Measurements from ENCODE around the gene WNT5B. TPM values are rescaled to one million over a fixed set of nuclear protein-coding genes. Genes with fewer than 3 reads are reported as not detected.
"Not testable (repeated sequence)": the region's sequence is repeated elsewhere in the genome, so short reads cannot be mapped to it uniquely, and the experiment has no call there.

WNT5B gene
- polyA plus RNA-seq, 4 donors = 5.8 to 7.2 (median 6.3) TPM

- no peak for DNase-seq (ENCODE audit: low read depth in 4 of 4, low spot score in 3 of 4)
These were observed 47.0 kb downstream of the WNT5B start for GRCh38 chr12:1676043-1676442.

DNA sequence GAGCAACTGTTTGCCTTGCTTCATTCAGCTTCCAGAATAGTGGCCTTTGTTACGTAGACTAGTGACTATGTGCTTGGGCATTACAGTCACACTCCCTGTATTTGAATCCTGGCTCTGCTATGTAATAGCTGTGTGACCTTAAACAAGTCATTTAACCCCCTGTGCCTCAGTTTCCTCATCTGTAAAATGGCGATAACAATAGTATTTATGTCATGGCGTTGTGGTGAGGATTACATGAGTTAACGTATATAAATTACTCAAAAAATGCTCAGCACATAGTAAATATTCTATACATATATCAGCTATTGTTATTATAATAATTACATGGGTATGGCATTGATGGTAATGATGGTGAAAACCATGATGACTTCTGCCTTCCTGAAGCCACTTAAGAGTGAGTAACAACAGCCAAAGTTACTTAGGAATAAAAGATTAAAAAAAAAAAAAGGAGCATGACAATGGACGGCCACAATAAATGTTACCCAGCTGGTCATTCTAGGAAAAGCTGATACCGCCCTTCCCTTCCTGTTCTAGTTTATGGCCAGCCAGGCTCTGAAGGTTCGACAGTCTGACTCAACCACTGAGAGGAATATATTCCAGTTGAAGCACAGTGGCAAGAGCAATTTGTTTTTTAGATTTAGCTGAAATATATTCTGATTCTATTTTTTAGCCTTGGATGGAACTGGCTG is 51.9 kb downstream of the WNT5B start:
- DNase-seq (ENCODE audit: low read depth in 4 of 4, low spot score in 3 of 4) = no peak

- no peak for DNase-seq (ENCODE audit: low read depth in 4 of 4, low spot score in 3 of 4)
These were observed 52.4 kb downstream of the WNT5B start for GRCh38 chr12:1681493-1681807.

GRCh38 chr12:1688086-1688710 is 59.2 kb downstream of the WNT5B start:
- DNase-seq (ENCODE audit: low read depth in 4 of 4, low spot score in 3 of 4) = no peak

- DNase-seq (ENCODE audit: low read depth in 4 of 4, low spot score in 3 of 4) = peak; percentile 92 to 93 (median 92)
These were observed 61.6 kb downstream of the WNT5B start, which contains the start of gene ADIPOR2 for GRCh38 chr12:1690578-1691122. ADIPOR2 (plus strand) TSS chr12:1691070; CDS start chr12:1754344, 63,274 bp downstream.

GRCh38 chr12:1691123-1692007 is 62.3 kb downstream of the WNT5B start:
- peak in 3 of 4 donors; percentile 41 to 50 (median 48) for DNase-seq (ENCODE audit: low read depth in 4 of 4, low spot score in 3 of 4)

DNA sequence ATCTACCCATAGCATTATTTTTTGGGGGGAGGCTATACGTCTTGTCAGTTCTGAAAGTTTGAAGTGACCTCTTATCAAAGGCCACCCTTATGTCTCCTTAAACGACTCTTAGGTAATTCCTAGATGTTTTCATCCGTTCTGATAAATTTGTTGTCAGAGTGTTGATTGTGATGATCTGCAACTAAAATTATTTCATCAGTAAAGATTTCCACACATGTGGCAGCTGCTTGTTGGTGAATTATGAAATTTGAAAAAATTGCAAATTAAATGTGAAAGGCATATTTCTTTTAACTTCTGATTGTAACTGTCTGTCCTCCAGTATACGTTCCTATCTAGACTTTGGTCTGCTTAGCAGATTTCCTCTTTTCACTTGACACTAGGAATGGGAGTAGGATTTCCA is 63.2 kb downstream of the WNT5B start:
- no peak for DNase-seq (ENCODE audit: low read depth in 4 of 4, low spot score in 3 of 4)

DNA sequence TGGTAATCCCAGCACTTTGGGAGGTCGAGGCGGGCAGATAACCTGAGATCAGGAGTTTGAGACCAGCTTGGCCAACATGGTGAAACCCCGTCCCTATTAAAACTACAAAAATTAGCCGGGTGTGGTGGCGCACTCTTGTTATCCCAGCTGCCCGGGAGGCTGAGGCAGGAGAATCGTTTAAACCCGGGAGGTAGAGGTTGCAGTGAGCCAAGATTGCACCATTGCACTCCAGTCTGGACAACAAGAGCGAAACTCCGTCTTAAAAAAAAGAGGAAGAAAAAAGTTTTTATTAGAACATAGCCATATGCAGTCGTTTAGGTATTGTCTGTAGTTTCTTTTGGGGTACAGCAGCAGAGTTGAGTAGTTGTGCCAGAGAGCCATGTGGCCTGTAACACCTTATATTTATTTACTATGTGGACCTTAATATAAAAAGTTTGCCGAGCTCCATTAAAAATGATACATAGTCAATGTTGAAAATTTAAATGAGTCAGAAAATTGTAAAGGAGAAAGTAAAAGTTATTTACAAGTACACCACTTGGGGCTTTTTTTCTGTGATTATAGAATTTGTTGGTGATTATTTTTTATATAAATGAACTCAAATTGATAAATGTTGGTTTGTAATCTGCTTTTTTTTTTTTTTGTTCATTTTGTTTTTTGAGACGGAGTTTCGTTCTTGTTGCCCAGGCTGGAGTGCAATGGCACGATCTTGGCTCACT is 64.0 kb downstream of the WNT5B start:
- no peak for DNase-seq (ENCODE audit: low read depth in 4 of 4, low spot score in 3 of 4)

DNA sequence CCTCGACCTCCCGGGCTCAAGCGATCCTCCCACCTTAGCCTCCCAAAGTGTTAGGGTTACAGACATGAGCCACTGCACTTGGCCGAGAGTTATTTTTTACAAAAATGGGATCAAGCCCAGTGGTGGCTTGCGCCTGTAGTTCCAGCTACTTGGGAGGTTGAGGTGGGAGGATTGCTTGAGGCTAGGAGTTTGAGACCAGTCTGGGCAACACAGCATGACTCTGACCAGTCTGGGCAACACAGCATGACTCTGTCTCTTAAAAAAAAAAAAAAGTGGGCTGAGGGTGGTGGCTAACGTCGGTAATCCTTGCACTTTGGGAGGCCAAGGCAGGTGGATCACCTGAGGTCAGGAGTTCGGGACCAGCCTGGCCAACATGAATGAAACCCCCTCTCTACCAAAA is 66.1 kb downstream of the WNT5B start:
- not testable (repeated sequence) for DNase-seq (ENCODE audit: low read depth in 4 of 4, low spot score in 3 of 4)

DNA sequence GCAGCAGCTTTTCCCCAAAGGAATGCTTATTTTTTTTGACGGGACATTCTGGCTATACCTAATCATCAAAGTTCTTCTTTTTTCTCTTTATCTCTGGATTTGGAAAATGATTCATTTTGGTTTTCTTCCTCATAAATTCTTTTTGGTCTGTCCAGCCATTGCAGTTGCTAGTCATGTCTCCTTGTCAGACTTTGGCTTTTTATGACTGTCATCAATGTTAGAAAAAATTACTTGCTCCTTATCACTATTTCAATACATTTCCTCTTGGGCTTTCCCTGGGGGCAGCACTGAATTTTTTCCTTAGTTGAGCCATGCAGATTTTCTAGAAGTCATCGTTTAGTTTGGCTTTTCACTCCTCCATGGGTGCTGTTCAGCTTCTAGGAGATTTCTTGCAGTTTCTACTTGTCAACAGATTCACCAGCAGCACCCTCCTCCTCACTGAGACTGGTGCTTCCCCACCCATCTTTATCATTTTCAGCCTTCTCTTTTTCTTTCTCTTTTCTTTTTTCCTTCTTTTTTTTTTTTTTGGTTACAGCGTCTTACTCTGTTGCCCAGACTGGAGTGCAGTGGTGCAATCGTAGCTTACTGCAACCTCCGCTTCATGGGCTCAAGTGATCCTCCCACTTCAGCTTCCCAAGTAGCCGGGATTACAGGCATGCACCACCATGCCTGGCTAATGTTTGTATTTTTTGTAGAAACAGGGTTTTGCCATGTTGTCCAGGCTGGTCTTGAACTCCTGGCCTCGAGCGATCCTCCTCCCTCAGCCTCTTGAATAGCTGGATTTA is 67.0 kb downstream of the WNT5B start:
- DNase-seq (ENCODE audit: low read depth in 4 of 4, low spot score in 3 of 4) = no peak

DNA sequence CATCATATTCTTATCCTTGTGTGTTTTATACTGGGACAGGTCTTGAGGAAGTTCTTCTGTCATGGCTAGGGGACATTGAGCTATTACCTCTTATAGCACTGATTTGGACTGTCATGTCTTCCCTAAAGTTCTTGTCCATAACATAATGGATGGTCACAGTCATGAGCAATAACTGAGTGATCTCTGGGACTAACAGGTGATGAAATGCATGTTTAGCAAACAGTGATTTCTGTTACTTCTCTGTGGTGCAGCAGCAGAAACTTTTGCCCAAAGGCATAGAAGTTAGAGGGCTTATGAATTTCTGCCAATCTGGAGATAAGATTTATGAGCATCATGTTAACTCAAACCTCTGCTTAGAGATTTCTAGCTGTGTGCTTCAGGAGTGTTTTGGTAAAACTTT is 67.8 kb downstream of the WNT5B start:
- no peak for DNase-seq (ENCODE audit: low read depth in 4 of 4, low spot score in 3 of 4)

Other genes with a start within 250 kb of the WNT5B start
- gene FBXL14, start 34.6 kb upstream of the WNT5B start, polyA plus RNA-seq (ENCODE audit: insufficient read length in 4 of 4) = 10 to 100 TPM; 11.2 to 15.2 (median 11.7) TPM
- 10 to 100 TPM; 46.1 to 52.6 (median 51.2) TPM for gene ADIPOR2, start 61.8 kb downstream of the WNT5B start, polyA plus RNA-seq (ENCODE audit: insufficient read length in 4 of 4)
- under 1 TPM; 0.26 to 0.58 (median 0.44) TPM for gene LRTM2, start 191.3 kb downstream of the WNT5B start, polyA plus RNA-seq (ENCODE audit: insufficient read length in 4 of 4)

Data from right renal pelvis (tissue), 4 donors.